ENCODE results near the gene RYR2. TPM values are rescaled to one million over a fixed set of nuclear protein-coding genes. Genes with fewer than 3 reads are reported as not detected.

RYR2 gene
- total RNA-seq = not detected in 2 replicates

- DNase-seq (ENCODE audit: low read depth, low spot score) = no peak
Observed at GRCh38 chr1:237041795-237042525, at the start of gene RYR2. TSS of gene RYR2 (plus strand) at chr1:237042184. CDS start at chr1:237042522, 338 bp downstream.

- DNase-seq (ENCODE audit: low read depth, low spot score) = no peak
Observed at GRCh38 chr1:236992449-236992848, 49.5 kb upstream of the RYR2 start.

- DNase-seq (ENCODE audit: low read depth, low spot score) = no peak
Observed at GRCh38 chr1:236994450-236994849, 47.5 kb upstream of the RYR2 start.

GRCh38 chr1:236997361-236997760 is 44.6 kb upstream of the RYR2 start:
- no peak for DNase-seq (ENCODE audit: low read depth, low spot score)

GRCh38 chr1:236997882-236998281 is 44.1 kb upstream of the RYR2 start:
- DNase-seq (ENCODE audit: low read depth, low spot score) = no peak

GRCh38 chr1:236998546-236998945 is 43.4 kb upstream of the RYR2 start:
- no peak for DNase-seq (ENCODE audit: low read depth, low spot score)

- no peak for DNase-seq (ENCODE audit: low read depth, low spot score)
Observed at GRCh38 chr1:237000191-237000590, 41.8 kb upstream of the RYR2 start.

GRCh38 chr1:237003516-237003915 is 38.5 kb upstream of the RYR2 start:
- DNase-seq (ENCODE audit: low read depth, low spot score) = no peak

GRCh38 chr1:237004116-237004515 is 37.9 kb upstream of the RYR2 start, which contains the start of gene MT1HL1:
TSS of gene MT1HL1 (minus strand) at chr1:237004441. CDS start at chr1:237004372, 69 bp downstream.
- DNase-seq (ENCODE audit: low read depth, low spot score) = no peak

GRCh38 chr1:237005674-237006073 is 36.3 kb upstream of the RYR2 start:
- DNase-seq (ENCODE audit: low read depth, low spot score) = no peak

- no peak for DNase-seq (ENCODE audit: low read depth, low spot score)
Observed at GRCh38 chr1:237007147-237007881, 34.7 kb upstream of the RYR2 start.

- no peak for DNase-seq (ENCODE audit: low read depth, low spot score)
Observed at GRCh38 chr1:237009611-237010010, 32.4 kb upstream of the RYR2 start.

- DNase-seq (ENCODE audit: low read depth, low spot score) = no peak
Observed at GRCh38 chr1:237011432-237011831, 30.6 kb upstream of the RYR2 start.

GRCh38 chr1:237012361-237012760 is 29.6 kb upstream of the RYR2 start:
- no peak for DNase-seq (ENCODE audit: low read depth, low spot score)

- DNase-seq (ENCODE audit: low read depth, low spot score) = no peak
Observed at GRCh38 chr1:237012788-237013383, 29.1 kb upstream of the RYR2 start.

- no peak for DNase-seq (ENCODE audit: low read depth, low spot score)
Observed at GRCh38 chr1:237013608-237014007, 28.4 kb upstream of the RYR2 start.

- DNase-seq (ENCODE audit: low read depth, low spot score) = no peak
Observed at GRCh38 chr1:237016626-237017025, 25.4 kb upstream of the RYR2 start.

GRCh38 chr1:237018896-237019295 is 23.1 kb upstream of the RYR2 start:
- no peak for DNase-seq (ENCODE audit: low read depth, low spot score)

- DNase-seq (ENCODE audit: low read depth, low spot score) = no peak
Observed at GRCh38 chr1:237025358-237026074, 16.5 kb upstream of the RYR2 start.

- no peak for DNase-seq (ENCODE audit: low read depth, low spot score)
Observed at GRCh38 chr1:237029240-237029639, 12.7 kb upstream of the RYR2 start.

GRCh38 chr1:237029850-237030535 is 12.0 kb upstream of the RYR2 start:
- no peak for DNase-seq (ENCODE audit: low read depth, low spot score)
